HEK293 (cell line): ENCODE measurements around the gene ZNF771.

Experiments used
- CTCF ChIP-seq: fragments of 450-650 bp; formaldehyde crosslinking; IDR thresholded peaks from 2 replicates; pipeline ENCODE4 v1.5.1; 2016; ENCODE audit warnings: missing biosample characterization, missing genetic modification characterization
- ZNF610 ChIP-seq: fragments of 450-650 bp; formaldehyde crosslinking; IDR thresholded peaks from 2 replicates; pipeline ENCODE4 v1.5.1; 2016; ENCODE audit warnings: missing biosample characterization, missing genetic modification characterization, borderline replicate concordance

GRCh38 chr16:30399435-30400186 is 7.8 kb upstream of the ZNF771 start:
- TF ChIP-seq CTCF (tag by site-specific recombination) (no peak), ZNF610 (tag by site-specific recombination) (no peak)
